Activated naive CD8-positive, alpha-beta T cell treated with anti-CD3 and anti-CD28 coated beads, Interleukin-2, amount 50 U/mL, for 24 hours (primary cell): ENCODE results near the gene C14orf93.

Experiments
- ATAC-seq: fragments of 150-1000 bp; cut with Tn5 transposase; one replicate; pipeline ENCODE4 v1.10.0; 2021
- DNase-seq: peaks from one replicate; pipeline ENCODE4 v3.0.0; 2021
- H3K27ac Mint-ChIP-seq: one replicate; pipeline ENCODE4 v1.8.0; 2021; ENCODE audit warnings: mild to moderate bottlenecking, mixed read lengths
- H3K27me3 Mint-ChIP-seq: one replicate; pipeline ENCODE4 v1.8.0; 2021; ENCODE audit warnings: mixed read lengths
- H3K36me3 Mint-ChIP-seq: one replicate; pipeline ENCODE4 v1.8.0; 2021; ENCODE audit warnings: low read depth, mixed read lengths
- H3K4me1 Mint-ChIP-seq: one replicate; pipeline ENCODE4 v1.8.0; 2021; ENCODE audit warnings: mixed read lengths
- H3K4me3 Mint-ChIP-seq: one replicate; pipeline ENCODE4 v1.8.0; 2021; ENCODE audit warnings: mild to moderate bottlenecking, moderate library complexity, mixed read lengths
- H3K9me3 Mint-ChIP-seq: one replicate; pipeline ENCODE4 v1.8.0; 2021; ENCODE audit warnings: mixed read lengths

Gene C14orf93

DNA sequence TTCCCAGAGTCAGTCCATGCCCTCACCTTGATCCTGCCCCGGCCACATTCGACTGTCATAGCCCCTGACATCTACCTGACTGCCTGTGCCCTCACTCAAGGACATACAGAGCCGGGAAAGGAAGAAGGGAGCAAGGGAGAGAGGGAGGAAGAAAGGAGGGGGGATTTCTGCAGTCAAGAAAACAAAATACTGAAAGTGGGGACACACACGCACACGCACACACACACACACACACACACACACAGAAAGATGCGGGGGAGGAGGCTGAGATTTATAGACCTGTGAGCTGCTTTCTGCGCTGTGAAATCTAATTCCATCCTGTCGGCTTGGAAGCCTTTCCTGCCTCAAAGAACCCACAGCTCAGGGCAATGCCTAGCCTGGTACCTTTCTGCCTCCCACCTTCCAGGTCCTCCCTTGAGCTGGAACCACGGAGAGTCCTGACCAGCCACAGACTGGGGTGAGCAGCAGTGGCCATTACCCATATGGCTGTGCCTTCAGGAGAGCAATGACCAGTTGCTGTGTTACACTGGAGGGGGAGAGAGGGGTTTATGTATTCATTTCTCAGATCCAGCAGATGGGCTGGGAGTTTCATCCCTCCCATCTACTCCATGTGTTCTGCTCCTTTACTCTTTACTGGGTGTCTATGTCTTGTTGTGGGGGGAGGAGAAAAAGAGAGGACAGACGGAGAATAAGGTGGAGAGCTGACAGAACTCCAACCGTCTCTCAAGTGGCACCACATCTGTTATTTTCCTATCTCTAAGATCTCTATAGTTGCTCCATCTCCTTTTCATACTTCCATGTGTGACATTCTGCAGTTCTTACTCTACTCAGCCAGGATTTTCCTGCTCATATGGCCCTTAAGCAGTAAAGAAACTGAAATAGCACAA lies 12.9 kb downstream of the C14orf93 start:
- DNase-seq: no peak
- H3K27me3 Mint-ChIP-seq: no peaks in the 10 kb centered on the region
- H3K9me3 Mint-ChIP-seq: no peaks in the 10 kb centered on the region
- no peaks in the 10 kb centered on the region for H3K36me3 Mint-ChIP-seq
- H3K4me3 Mint-ChIP-seq: no peak overlapping the region
- peaks cover 2% of the 10 kb centered on the region for H3K4me1 Mint-ChIP-seq
- H3K27ac Mint-ChIP-seq: no peak overlapping the region
- ATAC-seq: no peak

- Mint-ChIP-seq H3K27me3 (no peaks in the 10 kb centered on the region), H3K4me1 (peaks cover 2% of the 10 kb centered on the region), H3K4me3 (no peak overlapping the region), H3K27ac (no peak overlapping the region), H3K36me3 (no peaks in the 10 kb centered on the region), H3K9me3 (no peaks in the 10 kb centered on the region)
- no peak for ATAC-seq
- no peak for DNase-seq
Observed at GRCh38 chr14:22995889-22996625, 13.9 kb downstream of the C14orf93 start.

DNA sequence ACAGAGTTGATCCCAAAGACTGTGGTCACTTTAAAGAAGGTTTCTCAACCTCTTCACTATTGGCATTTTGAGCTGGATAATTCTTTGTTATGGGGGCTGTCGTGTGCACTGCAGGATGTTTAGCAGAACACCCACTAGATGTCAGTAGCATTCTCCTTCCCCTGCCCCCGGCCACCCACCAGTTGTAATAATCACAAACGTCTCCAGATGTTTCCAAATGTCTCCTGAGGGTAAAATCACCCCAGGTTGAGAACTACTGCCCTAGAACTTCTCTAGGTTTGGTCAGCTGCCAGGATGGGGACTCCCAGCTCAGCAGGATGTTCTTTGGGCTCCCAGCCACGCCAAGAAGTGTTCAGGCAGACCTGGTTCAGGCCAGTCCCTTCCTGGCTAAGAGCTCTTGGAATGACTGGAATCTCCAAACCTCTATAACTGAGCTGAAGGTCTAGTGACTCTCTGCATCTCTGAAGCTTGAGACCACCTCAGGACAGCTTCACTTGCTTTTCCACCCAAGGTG lies 15.1 kb downstream of the C14orf93 start:
- Mint-ChIP-seq H3K27ac (no peak overlapping the region), H3K4me3 (no peak overlapping the region), H3K4me1 (no peaks in the 10 kb centered on the region), H3K27me3 (no peaks in the 10 kb centered on the region), H3K9me3 (no peaks in the 10 kb centered on the region), H3K36me3 (no peaks in the 10 kb centered on the region)
- DNase-seq (peak; percentile 20), ATAC-seq (peak; percentile 73)

DNA sequence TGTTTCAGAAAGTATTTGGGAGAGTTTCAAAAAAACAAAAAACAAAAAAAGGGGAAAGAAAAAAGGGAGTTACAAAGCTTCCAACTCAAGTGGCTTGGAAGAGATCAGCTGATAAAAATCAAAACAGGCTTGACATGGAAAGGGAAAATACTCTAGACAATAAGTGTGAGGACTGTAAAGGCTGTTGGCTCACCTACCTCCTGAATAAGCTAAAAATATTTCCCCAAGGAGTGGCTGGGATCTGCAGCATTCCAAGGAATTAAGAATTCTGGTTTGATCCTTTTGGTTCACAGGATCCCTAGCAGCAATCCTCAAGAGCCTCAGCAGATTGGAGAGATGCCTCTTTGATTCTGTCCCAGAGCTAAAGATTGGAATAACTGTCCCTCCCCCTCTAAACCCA lies 16.4 kb downstream of the C14orf93 start:
- Mint-ChIP-seq H3K36me3 (no peaks in the 10 kb centered on the region), H3K27me3 (no peaks in the 10 kb centered on the region), H3K4me1 (no peaks in the 10 kb centered on the region), H3K9me3 (no peaks in the 10 kb centered on the region), H3K27ac (no peak overlapping the region), H3K4me3 (no peak overlapping the region)
- DNase-seq (no peak), ATAC-seq (no peak)

- ATAC-seq: no peak
Observed at GRCh38 chr14:22991852-22992251, 18.1 kb downstream of the C14orf93 start.

GRCh38 chr14:22987291-22987690 lies 22.7 kb downstream of the C14orf93 start:
- H3K4me1 Mint-ChIP-seq: no peaks in the 10 kb centered on the region
- H3K9me3 Mint-ChIP-seq: no peaks in the 10 kb centered on the region
- DNase-seq: no peak
- no peaks in the 10 kb centered on the region for H3K27me3 Mint-ChIP-seq
- no peak overlapping the region for H3K4me3 Mint-ChIP-seq
- H3K27ac Mint-ChIP-seq: no peak overlapping the region
- no peak for ATAC-seq
- H3K36me3 Mint-ChIP-seq: no peaks in the 10 kb centered on the region

More at GRCh38 chr14:22991852-22992251, 18.1 kb downstream of the C14orf93 start:
- H3K36me3 Mint-ChIP-seq: no peaks in the 10 kb centered on the region
- no peak for DNase-seq
- H3K4me1 Mint-ChIP-seq: no peaks in the 10 kb centered on the region
- no peak overlapping the region for H3K27ac Mint-ChIP-seq
- no peak overlapping the region for H3K4me3 Mint-ChIP-seq
- H3K9me3 Mint-ChIP-seq: no peaks in the 10 kb centered on the region
- no peaks in the 10 kb centered on the region for H3K27me3 Mint-ChIP-seq

- no peaks in the 10 kb centered on the region for H3K9me3 Mint-ChIP-seq
- ATAC-seq (peak; percentile 55), DNase-seq (peak; percentile 90)
- H3K27ac Mint-ChIP-seq: no peak overlapping the region
- no peak overlapping the region for H3K4me3 Mint-ChIP-seq
- no peaks in the 10 kb centered on the region for H3K27me3 Mint-ChIP-seq
- no peaks in the 10 kb centered on the region for H3K4me1 Mint-ChIP-seq
- no peaks in the 10 kb centered on the region for H3K36me3 Mint-ChIP-seq
Observed at GRCh38 chr14:22986508-22987054, 23.4 kb downstream of the C14orf93 start.

- no peak overlapping the region for H3K4me3 Mint-ChIP-seq
- H3K27ac Mint-ChIP-seq: no peak overlapping the region
Observed at GRCh38 chr14:22985894-22986507, 23.9 kb downstream of the C14orf93 start.

GRCh38 chr14:22984959-22985658 lies 24.8 kb downstream of the C14orf93 start:
- no peaks in the 10 kb centered on the region for H3K9me3 Mint-ChIP-seq
- no peak overlapping the region for H3K4me3 Mint-ChIP-seq
- peaks cover 3% of the 10 kb centered on the region for H3K4me1 Mint-ChIP-seq
- no peak for DNase-seq
- no peaks in the 10 kb centered on the region for H3K36me3 Mint-ChIP-seq
- no peak for ATAC-seq
- peaks cover 3% of the 10 kb centered on the region for H3K27me3 Mint-ChIP-seq
- H3K27ac Mint-ChIP-seq: no peak overlapping the region

More at GRCh38 chr14:22985894-22986507, 23.9 kb downstream of the C14orf93 start:
- H3K36me3 Mint-ChIP-seq: no peaks in the 10 kb centered on the region
- H3K27me3 Mint-ChIP-seq: peaks cover under 1% of the 10 kb centered on the region
- ATAC-seq (no peak), DNase-seq (no peak)
- H3K4me1 Mint-ChIP-seq: no peaks in the 10 kb centered on the region
- no peaks in the 10 kb centered on the region for H3K9me3 Mint-ChIP-seq

- Mint-ChIP-seq H3K9me3 (no peaks in the 10 kb centered on the region), H3K27me3 (peaks cover 9% of the 10 kb centered on the region), H3K27ac (no peak within 1 kb of the TSS), H3K36me3 (no peaks in the 10 kb centered on the region), H3K4me1 (peaks cover 6% of the 10 kb centered on the region), H3K4me3 (no peak within 1 kb of the TSS)
- ATAC-seq (peak; percentile 76), DNase-seq (peak; percentile 80)
Observed at GRCh38 chr14:22982477-22983245, 27.3 kb downstream of the C14orf93 start, which contains the start of gene AJUBA. AJUBA (minus strand) TSS chr14:22982551; CDS start chr14:22982266, 285 bp downstream.

DNA sequence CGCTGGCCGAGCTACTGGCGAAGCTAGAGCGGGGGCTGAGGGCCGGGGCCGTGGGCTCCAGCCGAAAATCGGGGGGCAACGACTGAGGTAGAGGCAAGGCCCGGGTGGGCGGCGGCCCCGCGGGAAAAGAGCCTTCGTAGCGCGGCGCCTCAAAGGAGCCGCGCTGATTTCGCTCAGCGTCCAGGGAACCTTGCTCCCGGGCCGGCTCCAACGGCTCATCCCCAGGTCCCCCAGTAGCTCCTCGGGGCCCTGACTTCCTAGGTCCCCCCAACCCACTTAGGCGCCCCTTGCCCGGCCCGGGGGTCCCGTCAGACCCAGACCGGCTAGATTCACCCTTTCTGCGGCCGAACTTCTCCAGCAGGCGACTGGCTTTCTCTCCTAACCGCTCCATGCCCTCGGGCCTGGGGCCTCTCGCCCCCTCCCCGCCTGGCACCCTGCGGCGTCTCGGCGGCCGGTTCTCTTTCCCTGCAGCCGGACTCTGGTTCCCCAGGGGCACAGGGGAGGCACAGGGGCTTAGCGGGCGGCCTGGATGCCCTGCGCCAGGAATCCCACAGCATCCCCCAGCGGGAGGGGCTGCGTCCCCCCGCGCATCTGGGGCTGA lies 28.0 kb downstream of the C14orf93 start:
- peaks cover 9% of the 10 kb centered on the region for H3K27me3 Mint-ChIP-seq
- H3K9me3 Mint-ChIP-seq: no peaks in the 10 kb centered on the region
- H3K4me3 Mint-ChIP-seq: no peak overlapping the region
- DNase-seq (no peak), ATAC-seq (no peak)
- no peak overlapping the region for H3K27ac Mint-ChIP-seq
- H3K4me1 Mint-ChIP-seq: peaks cover 6% of the 10 kb centered on the region
- H3K36me3 Mint-ChIP-seq: no peaks in the 10 kb centered on the region

GRCh38 chr14:22981090-22981875 lies 28.7 kb downstream of the C14orf93 start:
- DNase-seq (peak; percentile 10), ATAC-seq (no peak)
- Mint-ChIP-seq H3K9me3 (no peaks in the 10 kb centered on the region), H3K4me3 (peak overlapping the region; percentile 5), H3K27ac (no peak overlapping the region), H3K27me3 (peaks cover 9% of the 10 kb centered on the region), H3K36me3 (no peaks in the 10 kb centered on the region), H3K4me1 (peaks cover 6% of the 10 kb centered on the region)
